T-cell (primary cell): ENCODE results near the gene OAS2. TPM values are rescaled to one million over a fixed set of nuclear protein-coding genes. Genes with fewer than 3 reads are reported as not detected.
A peak's percentile ranks its signal among the peaks of the same experiment; 100 is the strongest.

Experiments used
- ATAC-seq, 4 experiments: fragments of 200-7000 bp in 3 of 4; fragments of 150-1000 bp in 1 of 4; cut with Tn5 transposase; replicated peaks in 1 of 4; 1 replicate in 3 of 4; 2 replicates in 1 of 4; pipeline ENCODE4 v1.10.0; 2021; ENCODE audit warnings: moderate library complexity in 3 of 4, mild to moderate bottlenecking in 2 of 4, moderate number of reproducible peaks in 1 of 4
- CTCF ChIA-PET, 2 donors: fragments of 300-600 bp; sonication (Branson Sonifier 250); formaldehyde crosslinking; loops; one replicate each; lab custom pipeline; 2022; ENCODE audit warnings: antibody characterized with exemption in 2 of 2; lab: Charles Lee
- POLR2A ChIA-PET, 2 donors: fragments of 300-600 bp; sonication (Branson Sonifier 250); formaldehyde crosslinking; loops; one replicate each; lab custom pipeline; 2022; ENCODE audit warnings: antibody characterized with exemption in 2 of 2; lab: Charles Lee
- DNase-seq, 35 experiments: peaks; one replicate each; pipeline versions ENCODE4 v3.0.0 to v3.0.0-alpha.2; 2013 to 2023
- H3K27ac ChIP-seq: one replicate; pipeline ENCODE4 v1.5.1; 2013; ENCODE audit warnings: low read length
- H3K27me3 ChIP-seq, 2 experiments: replicated peaks in 1 of 2; 1 replicate in 1 of 2; 2 replicates in 1 of 2; pipeline versions ENCODE4 v1.6.1 to v1.7.0; 2013; ENCODE audit warnings: low read length in 1 of 2, mixed read lengths in 1 of 2; ENCODE audit not compliant: control insufficient read depth in 2 of 2, insufficient read depth in 2 of 2; ENCODE audit errors: extremely low read depth in 1 of 2
- H3K36me3 ChIP-seq, 2 donors: 1 replicate in 1 of 2; 2 replicates in 1 of 2; pipeline versions ENCODE4 v1.6.1 to v1.7.0; 2013; ENCODE audit warnings: low read length in 1 of 2; ENCODE audit not compliant: control insufficient read depth in 2 of 2, insufficient read depth in 1 of 2; ENCODE audit errors: extremely low read depth in 1 of 2
- H3K4me1 ChIP-seq, 2 experiments: 1 replicate in 1 of 2; 2 replicates in 1 of 2; pipeline versions ENCODE4 v1.6.1 to v1.7.0; 2013; ENCODE audit warnings: low read length in 2 of 2, mixed read lengths in 1 of 2; ENCODE audit not compliant: insufficient read depth in 2 of 2, control insufficient read depth in 1 of 2; ENCODE audit errors: extremely low read depth in 1 of 2
- H3K4me3 ChIP-seq, 2 donors: 1 replicate in 1 of 2; 2 replicates in 1 of 2; pipeline versions ENCODE4 v1.5.1 to v1.7.0; 2013; ENCODE audit warnings: mild to moderate bottlenecking in 2 of 2, low read length in 1 of 2, moderate library complexity in 1 of 2; ENCODE audit not compliant: control insufficient read depth in 1 of 2; ENCODE audit errors: extremely low read depth in 1 of 2
- H3K9me3 ChIP-seq: 2 replicates; pipeline ENCODE4 v1.7.0; 2013
- H3K27ac Mint-ChIP-seq, 2 donors: one replicate each; pipeline ENCODE4 v1.8.0; 2020 to 2021; ENCODE audit warnings: mild to moderate bottlenecking in 2 of 2, mixed read lengths in 2 of 2
- H3K27me3 Mint-ChIP-seq, 2 donors: one replicate each; pipeline ENCODE4 v1.8.0; 2021 to 2022; ENCODE audit warnings: mixed read lengths in 2 of 2
- H3K36me3 Mint-ChIP-seq: one replicate; pipeline ENCODE4 v1.8.0; 2021; ENCODE audit warnings: mixed read lengths
- H3K4me1 Mint-ChIP-seq, 3 donors: one replicate each; pipeline ENCODE4 v1.8.0; 2020 to 2022; ENCODE audit warnings: mixed read lengths in 3 of 3, mild to moderate bottlenecking in 1 of 3
- H3K4me3 Mint-ChIP-seq, 3 donors: one replicate each; pipeline ENCODE4 v1.8.0; 2020 to 2022; ENCODE audit warnings: mild to moderate bottlenecking in 3 of 3, mixed read lengths in 3 of 3, moderate library complexity in 3 of 3
- H3K9me3 Mint-ChIP-seq, 3 donors: one replicate each; pipeline ENCODE4 v1.8.0; 2020 to 2022; ENCODE audit warnings: mixed read lengths in 3 of 3
- WGBS: methylation state at CpG from one replicate; pipeline ENCODE4 v1.1.5; 2013; ENCODE audit warnings: missing lambda C conversion rate; ENCODE audit not compliant: insufficient coverage; 5-methylcytosine and 5-hydroxymethylcytosine counted together
- total RNA-seq, 35 experiments: library from RNA in 6 of 35; stranded (reverse) in 6 of 35; fragments of 120-200 nt in 1 of 35; gene quantifications; one replicate each; pipeline versions ENCODE4 v1.2.1 to v1.2.4 and lab custom pipeline; 2013 to 2026

The OAS2 gene
- total RNA-seq, 5 donors from 2014 or later (not counting 1 experiment from before 2014, with no cell fraction given), result 44.8 to 75.5 (median 56.9) TPM

DNA sequence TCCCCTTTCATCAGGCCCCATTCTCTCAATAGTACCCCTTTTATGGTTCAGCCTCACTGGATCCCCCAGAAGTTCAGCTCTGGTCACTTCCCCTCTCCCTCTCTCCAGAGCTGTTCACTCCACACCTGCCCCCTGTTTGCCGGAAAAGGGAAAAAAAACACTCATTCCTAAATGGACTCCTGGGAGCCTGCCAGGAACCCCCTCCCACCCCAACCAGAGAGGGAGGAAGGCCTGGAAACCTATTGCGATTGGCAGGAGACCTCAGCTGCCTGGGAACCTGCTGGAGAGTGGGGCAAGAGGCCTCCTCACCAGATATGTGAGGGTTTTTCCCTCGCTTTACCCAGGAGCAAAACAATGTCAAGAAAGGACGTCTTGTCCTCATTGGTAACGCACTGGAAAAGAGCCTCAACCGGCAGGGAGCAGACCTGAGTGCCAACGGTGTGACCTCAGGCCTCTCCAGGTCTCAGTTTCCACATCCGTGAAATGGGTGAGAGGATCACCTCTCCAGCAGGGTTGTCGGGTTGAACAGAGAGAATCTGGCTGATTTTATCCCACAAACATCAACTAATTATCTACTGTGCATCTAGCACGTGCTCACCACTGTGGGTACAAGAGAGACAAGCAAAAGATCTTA is 82.9 kb downstream of the OAS2 start:
- Mint-ChIP-seq H3K27ac (peak overlapping the region; percentile 23 to 34), H3K4me3 (no peak overlapping the region), H3K4me1 (peaks cover 16 to 45% (median 28%) of the 10 kb centered on the region in 3 donors), H3K9me3 (no peaks in the 10 kb centered on the region), H3K36me3 (no peaks in the 10 kb centered on the region), H3K27me3 (no peaks in the 10 kb centered on the region)
- ATAC-seq (no peak), DNase-seq (no peak)
- no peaks in the 10 kb centered on the region for H3K36me3 ChIP-seq
- ChIA-PET POLR2A (no interaction called here), CTCF (interaction anchor here in 1 of 2 donors (0.6 kb wide), 1 partner anchor 20 kb away, joined by 6 read pairs; no protein-coding TSS in a partner anchor)
- peaks cover 0 to 9% of the 10 kb centered on the region in 2 experiments for H3K27me3 ChIP-seq
- no peaks in the 10 kb centered on the region for H3K9me3 ChIP-seq
- no peak overlapping the region for H3K4me3 ChIP-seq
- H3K4me1 ChIP-seq, result peaks cover 2 to 84% of the 10 kb centered on the region in 2 experiments
- H3K27ac ChIP-seq, result no peak overlapping the region
- 82% methylated on average over 6 of the region's 10 CpGs for WGBS

Other genes with a start within 250 kb of the OAS2 start
- gene RPH3A, start 186.8 kb upstream of the OAS2 start, total RNA-seq, result not detected
- 10 to 100 TPM in 4 of 5 donors, 1 to 10 TPM in 1; 8.5 to 22.9 (median 11.4) TPM for gene OAS1, start 71.6 kb upstream of the OAS2 start, total RNA-seq
- gene OAS3, start 40.0 kb upstream of the OAS2 start, total RNA-seq, result 10 to 100 TPM; 18.4 to 38.5 (median 24.5) TPM
- 10 to 100 TPM in 3 of 5 donors, 1 to 10 TPM in 2; 5.6 to 12.0 (median 10.4) TPM for gene DTX1, start 78.2 kb downstream of the OAS2 start, total RNA-seq
- 1 to 10 TPM in 2 of 5 donors, under 1 TPM in 3; 0.43 to 2.9 (median 0.85) TPM for gene RASAL1, start 157.2 kb downstream of the OAS2 start, total RNA-seq
- under 1 TPM in 2 of 5 donors, not detected in 3; 0.25 to 0.69 TPM for gene CFAP73, start 171.2 kb downstream of the OAS2 start, total RNA-seq
- 10 to 100 TPM; 86.1 to 100.0 (median 88.0) TPM for gene DDX54, start 207.0 kb downstream of the OAS2 start, total RNA-seq
- 10 to 100 TPM in 3 of 5 donors, 1 to 10 TPM in 2; 7.8 to 17.8 (median 13.8) TPM for gene RITA1, start 207.2 kb downstream of the OAS2 start, total RNA-seq
- gene TPCN1, start 242.9 kb downstream of the OAS2 start, total RNA-seq, result 10 to 100 TPM; 58.8 to 81.6 (median 73.5) TPM